ENCODE data around the gene POLE.

DNA sequence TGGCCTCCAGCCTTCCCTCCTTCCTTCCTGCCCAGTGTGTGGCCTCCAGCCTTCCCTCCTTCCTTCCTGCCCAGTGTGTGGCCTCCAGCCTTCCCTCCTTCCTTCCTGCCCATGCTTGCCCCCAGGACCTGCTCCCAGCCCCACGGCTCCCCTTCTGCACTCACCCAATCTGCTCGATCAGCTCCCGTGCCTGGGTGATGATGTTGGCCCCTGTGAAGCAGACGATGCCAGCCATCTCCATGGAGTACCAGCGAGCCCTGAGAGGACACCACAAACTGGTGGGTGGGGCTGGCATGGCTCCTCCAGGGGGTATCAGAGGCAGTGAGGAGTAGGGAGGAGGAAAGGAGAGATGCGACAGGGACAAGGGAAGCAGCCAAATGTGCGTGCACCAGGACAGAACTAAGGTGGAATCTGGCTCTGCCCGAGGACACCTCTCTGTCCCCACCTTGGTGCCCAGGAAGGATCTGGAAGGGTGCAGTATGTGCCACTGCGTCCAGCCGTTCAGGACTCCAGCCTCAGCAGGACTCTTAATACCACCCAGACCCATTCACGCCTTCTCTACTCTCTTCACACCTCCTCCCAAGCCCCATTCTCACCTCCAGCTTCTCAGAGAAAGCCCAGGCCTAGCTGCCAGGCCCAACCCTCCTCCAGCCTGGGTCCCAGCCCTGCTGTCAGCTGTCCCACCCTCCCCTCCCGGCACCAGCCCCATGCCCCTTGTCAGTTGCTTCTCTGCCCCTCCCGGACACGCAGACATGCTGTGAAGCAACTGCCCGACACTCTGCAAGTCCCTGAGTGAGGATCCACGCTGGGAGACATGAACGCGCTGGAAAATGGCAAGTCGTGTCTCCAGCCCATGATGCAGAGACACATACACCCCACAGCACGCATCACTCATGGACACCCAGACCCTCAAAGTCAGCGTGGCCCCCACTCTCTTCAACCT, 22.7 kb downstream of the POLE start:
- TF ChIP-seq, protein P1, sequence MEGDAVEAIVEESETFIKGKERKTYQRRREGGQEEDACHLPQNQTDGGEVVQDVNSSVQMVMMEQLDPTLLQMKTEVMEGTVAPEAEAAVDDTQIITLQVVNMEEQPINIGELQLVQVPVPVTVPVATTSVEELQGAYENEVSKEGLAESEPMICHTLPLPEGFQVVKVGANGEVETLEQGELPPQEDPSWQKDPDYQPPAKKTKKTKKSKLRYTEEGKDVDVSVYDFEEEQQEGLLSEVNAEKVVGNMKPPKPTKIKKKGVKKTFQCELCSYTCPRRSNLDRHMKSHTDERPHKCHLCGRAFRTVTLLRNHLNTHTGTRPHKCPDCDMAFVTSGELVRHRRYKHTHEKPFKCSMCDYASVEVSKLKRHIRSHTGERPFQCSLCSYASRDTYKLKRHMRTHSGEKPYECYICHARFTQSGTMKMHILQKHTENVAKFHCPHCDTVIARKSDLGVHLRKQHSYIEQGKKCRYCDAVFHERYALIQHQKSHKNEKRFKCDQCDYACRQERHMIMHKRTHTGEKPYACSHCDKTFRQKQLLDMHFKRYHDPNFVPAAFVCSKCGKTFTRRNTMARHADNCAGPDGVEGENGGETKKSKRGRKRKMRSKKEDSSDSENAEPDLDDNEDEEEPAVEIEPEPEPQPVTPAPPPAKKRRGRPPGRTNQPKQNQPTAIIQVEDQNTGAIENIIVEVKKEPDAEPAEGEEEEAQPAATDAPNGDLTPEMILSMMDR (IDR thresholded peaks at IDR 0.05; ENCODE audit: low read depth, low read length, poor library complexity, severe bottlenecking), result no peak
- TF ChIP-seq EZH2phosphoT487 (IDR thresholded peaks at IDR 0.05; ENCODE audit: borderline replicate concordance, low read length), result no peak

All from DOHH2 (cell line).